GM12891 (cell line): ENCODE measurements around the gene URI1.

ENCODE experiments used
- PAX5 ChIP-seq: IDR thresholded peaks from 2 replicates; pipeline ENCODE4 v1.6.1; 2011; ENCODE audit warnings: low read length, moderate library complexity, mild to moderate bottlenecking; ENCODE audit not compliant: insufficient read depth, severe bottlenecking
- POLR2A ChIP-seq: IDR thresholded peaks from 2 replicates; pipeline ENCODE4 v1.6.1; 2011; ENCODE audit warnings: low read depth, low read length, control low read depth
- POLR2AphosphoS5 ChIP-seq: IDR thresholded peaks from 2 replicates; pipeline ENCODE4 v1.6.1; 2011; ENCODE audit warnings: low read depth, low read length, control low read depth
- POU2F2 ChIP-seq: IDR thresholded peaks from 2 replicates; pipeline ENCODE4 v1.6.1; 2011; ENCODE audit warnings: low read depth, mild to moderate bottlenecking, control low read depth, low read length, moderate library complexity
- SPI1 ChIP-seq: IDR thresholded peaks from 2 replicates; pipeline ENCODE4 v1.6.1; 2011; ENCODE audit warnings: low read depth, low read length, control low read depth
- TAF1 ChIP-seq: IDR thresholded peaks from 2 replicates; pipeline ENCODE4 v1.6.1; 2011; ENCODE audit warnings: low read depth, low read length, control low read depth

- no peak for TF ChIP-seq POU2F2
- TF ChIP-seq POLR2AphosphoS5: no peak
- no peak for TF ChIP-seq TAF1
- TF ChIP-seq POLR2A: no peak
- no peak for TF ChIP-seq SPI1
- no peak for TF ChIP-seq PAX5
Observed at GRCh38 chr19:30063650-30064347, 121.8 kb downstream of the URI1 start.
